GM23338 (cell line): ENCODE data around the gene KAZN. TPM values are rescaled to one million over a fixed set of nuclear protein-coding genes. Genes with fewer than 3 reads are reported as not detected.

ENCODE experiments used
- ATAC-seq: fragments of 200-7000 bp; cut with Tn5 transposase; 3 replicates; pipeline ENCODE4 v1.9.1; 2020
- DNase-seq: peaks from one replicate; pipeline ENCODE4 v3.0.0-alpha.2; 2015; ENCODE audit warnings: low spot score
- H2AFZ ChIP-seq: fragments of 200-600 bp; sonication (generic); 2 replicates; pipeline ENCODE4 v1.8.0; 2016; ENCODE audit warnings: antibody characterized with exemption, mild to moderate bottlenecking, moderate library complexity
- H3F3A ChIP-seq: fragments of 200-600 bp; sonication (generic); replicated peaks from 2 replicates; pipeline ENCODE4 v1.8.0; 2017; ENCODE audit warnings: antibody characterized with exemption, mixed run types, low read depth
- H3K27ac ChIP-seq: fragments of 200-600 bp; sonication (generic); 2 replicates; pipeline ENCODE4 v1.6.1; 2016; ENCODE audit warnings: low read depth
- H3K27me3 ChIP-seq: fragments of 200-600 bp; sonication (generic); 2 replicates; pipeline ENCODE4 v1.8.0; 2016; ENCODE audit warnings: mild to moderate bottlenecking, mixed run types, moderate library complexity; ENCODE audit not compliant: insufficient read depth
- H3K36me3 ChIP-seq: fragments of 200-600 bp; sonication (generic); 2 replicates; pipeline ENCODE4 v1.8.0; 2016; ENCODE audit warnings: mild to moderate bottlenecking; ENCODE audit not compliant: insufficient read depth
- H3K4me1 ChIP-seq: fragments of 200-600 bp; sonication (generic); 2 replicates; pipeline ENCODE4 v1.8.0; 2016; ENCODE audit warnings: mild to moderate bottlenecking, moderate library complexity; ENCODE audit not compliant: insufficient read depth
- H3K4me2 ChIP-seq: fragments of 200-600 bp; sonication (generic); 2 replicates; pipeline ENCODE4 v1.7.1; 2017; ENCODE audit warnings: mixed run types
- H3K4me3 ChIP-seq: fragments of 200-600 bp; sonication (generic); 2 replicates; pipeline ENCODE4 v1.6.1; 2016; ENCODE audit warnings: mixed run types
- H3K79me2 ChIP-seq: fragments of 200-600 bp; sonication (generic); replicated peaks from 2 replicates; pipeline ENCODE4 v1.8.0; 2017; ENCODE audit warnings: mild to moderate bottlenecking; ENCODE audit not compliant: insufficient read depth
- H3K9me2 ChIP-seq: fragments of 200-600 bp; sonication (generic); 2 replicates; pipeline ENCODE4 v1.8.0; 2017; ENCODE audit not compliant: insufficient read depth
- H4K20me1 ChIP-seq: fragments of 200-600 bp; sonication (generic); replicated peaks from 2 replicates; pipeline ENCODE4 v1.8.0; 2017; ENCODE audit warnings: mild to moderate bottlenecking; ENCODE audit not compliant: insufficient read depth
- H3K27ac Mint-ChIP-seq: 2 replicates; pipeline ENCODE4 v1.8.0; 2020; ENCODE audit warnings: inconsistent platforms, mild to moderate bottlenecking, moderate library complexity, mixed read lengths
- H3K27me3 Mint-ChIP-seq: 3 replicates; pipeline ENCODE4 v1.8.0; 2022; ENCODE audit warnings: low read depth, mild to moderate bottlenecking, moderate library complexity, mixed read lengths, inconsistent platforms; ENCODE audit not compliant: insufficient read depth, poor library complexity
- H3K36me3 Mint-ChIP-seq: 3 replicates; pipeline ENCODE4 v1.8.0; 2021; ENCODE audit warnings: low read depth, mild to moderate bottlenecking, inconsistent platforms, moderate library complexity, mixed read lengths
- H3K4me1 Mint-ChIP-seq: 3 replicates; pipeline ENCODE4 v1.8.0; 2020; ENCODE audit warnings: mild to moderate bottlenecking, inconsistent platforms, mixed read lengths
- H3K4me3 Mint-ChIP-seq: 3 replicates; pipeline ENCODE4 v1.8.0; 2021; ENCODE audit warnings: moderate library complexity, mild to moderate bottlenecking, inconsistent platforms, mixed read lengths
- H3K9me3 Mint-ChIP-seq: 3 replicates; pipeline ENCODE4 v1.8.0; 2020; ENCODE audit warnings: moderate library complexity, mild to moderate bottlenecking, inconsistent platforms, mixed read lengths
- CTCF ChIP-seq, 2 experiments: fragments of 200-600 bp in 1 of 2; sonication (generic) in 1 of 2; conservative IDR thresholded peaks; 2 replicates each; pipeline versions ENCODE4 v1.5.1 to v1.6.1; 2016 to 2017; ENCODE audit warnings: antibody characterized with exemption in 2 of 2, low read depth in 2 of 2, mild to moderate bottlenecking in 2 of 2, moderate library complexity in 1 of 2
- ETS1 ChIP-seq: IDR thresholded peaks from 2 replicates; pipeline ENCODE4 v1.6.1; 2016; ENCODE audit warnings: antibody characterized with exemption
- EZH2phosphoT487 ChIP-seq: fragments of 200-600 bp; sonication (generic); IDR thresholded peaks from one replicate; pipeline ENCODE4 v1.8.1; 2018; ENCODE audit warnings: antibody characterized with exemption; ENCODE audit not compliant: unreplicated experiment
- NANOG ChIP-seq: IDR thresholded peaks from 2 replicates; pipeline ENCODE4 v1.6.1; 2016; ENCODE audit warnings: antibody characterized with exemption, borderline replicate concordance
- REST ChIP-seq: IDR thresholded peaks from one replicate; pipeline ENCODE4 v1.6.1; 2018; ENCODE audit warnings: antibody characterized with exemption; ENCODE audit not compliant: unreplicated experiment
- ZNF114 ChIP-seq: fragments of 250-450 bp; sonication (Bioruptor Pico); IDR thresholded peaks from 2 replicates; pipeline ENCODE4 v1.5.0; 2020; ENCODE audit warnings: mild to moderate bottlenecking, moderate library complexity
- ZNF462 ChIP-seq: fragments of 250-450 bp; sonication (Bioruptor Pico); IDR thresholded peaks from 2 replicates; pipeline ENCODE4 v1.5.0; 2020; ENCODE audit warnings: mild to moderate bottlenecking, moderate library complexity
- polyA plus RNA-seq: library from polyadenylated mRNA; unstranded; fragments of >200 nt; fragmentation: Nextera tagmentation; extraction: Ambion mirVana; gene quantifications from 2 replicates; pipeline ENCODE4 v1.2.1, GENCODE V29; 2016
- total RNA-seq: library from RNA; depleted of rRNA; stranded (reverse); fragments of >200 nt; shearing (Covaris generic); gene quantifications from 2 replicates; pipeline ENCODE4 v1.2.3, GENCODE V29; 2014

The KAZN gene
- total and polyA plus RNA-seq, 2 experiments from 2014 or later: 9.9 to 15.0 TPM

- no peak for TF ChIP-seq ZNF462 (CRISPR knock-in tag)
Observed at GRCh38 chr1:14694589-14694988, 96.1 kb downstream of the KAZN start (continued).

GRCh38 chr1:14696761-14697160 is 98.3 kb downstream of the KAZN start:
- H3F3A ChIP-seq: no peaks in the 10 kb centered on the region
- ATAC-seq: no peak
- TF ChIP-seq NANOG: no peak
- H3K4me1 ChIP-seq: no peaks in the 10 kb centered on the region; the same call in 1 of the 2 replicates
- H3K9me3 Mint-ChIP-seq: no peaks in the 10 kb centered on the region
- DNase-seq: no peak
- no peak overlapping the region for H3K27ac Mint-ChIP-seq
- H3K4me3 ChIP-seq: no peak overlapping the region
- H3K27ac ChIP-seq: no peak overlapping the region
- H3K27me3 ChIP-seq: no peaks in the 10 kb centered on the region
- no peak overlapping the region for H3K4me2 ChIP-seq
- no peaks in the 10 kb centered on the region for H3K36me3 Mint-ChIP-seq
- peaks cover 10% of the 10 kb centered on the region for H4K20me1 ChIP-seq
- H3K4me1 Mint-ChIP-seq: peaks cover 9% of the 10 kb centered on the region; the same call in 2 of the 3 replicates
- H3K4me3 Mint-ChIP-seq: no peak overlapping the region
- no peak overlapping the region for H2AFZ ChIP-seq
- no peaks in the 10 kb centered on the region for H3K36me3 ChIP-seq
- peaks cover 5% of the 10 kb centered on the region for H3K27me3 Mint-ChIP-seq
- H3K79me2 ChIP-seq: peaks cover 7% of the 10 kb centered on the region; the same call in 1 of the 2 replicates
- peaks cover 10% of the 10 kb centered on the region; the same call in 1 of the 2 replicates for H3K9me2 ChIP-seq

GRCh38 chr1:14697353-14697752 is 98.9 kb downstream of the KAZN start:
- DNase-seq (no peak), ATAC-seq (no peak)
- Histone ChIP-seq H3K4me2 (no peak overlapping the region), H3K79me2 (peaks cover 7% of the 10 kb centered on the region; the same call in 1 of the 2 replicates), H4K20me1 (peaks cover 10% of the 10 kb centered on the region), H3K27ac (no peak overlapping the region), H3K27me3 (no peaks in the 10 kb centered on the region), H2AFZ (no peak overlapping the region), H3F3A (no peaks in the 10 kb centered on the region), H3K4me1 (no peaks in the 10 kb centered on the region; the same call in 1 of the 2 replicates), H3K36me3 (no peaks in the 10 kb centered on the region), H3K9me2 (peaks cover 10% of the 10 kb centered on the region; the same call in 1 of the 2 replicates), H3K4me3 (no peak overlapping the region)
- peaks cover 5% of the 10 kb centered on the region for H3K27me3 Mint-ChIP-seq
- H3K36me3 Mint-ChIP-seq: no peaks in the 10 kb centered on the region
- no peaks in the 10 kb centered on the region for H3K9me3 Mint-ChIP-seq
- no peak overlapping the region for H3K4me3 Mint-ChIP-seq
- no peak overlapping the region; the same call in 1 of the 2 replicates for H3K27ac Mint-ChIP-seq
- H3K4me1 Mint-ChIP-seq: peaks cover 9% of the 10 kb centered on the region; the same call in 2 of the 3 replicates
- no peak for TF ChIP-seq ETS1
- no peak for TF ChIP-seq CTCF (conservative IDR thresholded peaks at IDR 0.05; ENCODE audit: low read depth in 2 of 2)
- no peak for TF ChIP-seq EZH2phosphoT487
- no peak for TF ChIP-seq REST
- no peak for TF ChIP-seq ZNF114 (CRISPR knock-in tag)
